ENCODE data around the gene FAM110A. TPM values are rescaled to one million over a fixed set of nuclear protein-coding genes. Genes with fewer than 3 reads are reported as not detected.
A peak's percentile ranks its signal among the peaks of the same experiment; 100 is the strongest.

FAM110A gene
- total and polyA plus RNA-seq, 7 donors = 0.55 to 10.7 (median 2.5) TPM

GRCh38 chr20:834151-834746 lies 734 bp downstream of the FAM110A start:
- intact Hi-C loops (cut with DNase I) = loop anchor here (5.0 to 10.0 kb wide), 2 partner anchors 177 to 281 kb away; partner anchors contain the start of gene PSMF1
- TF ChIP-seq POLR2AphosphoS5 (IDR thresholded peaks at IDR 0.05) (no peak), EP300 (IDR thresholded peaks at IDR 0.05) (no peak), POLR2A (IDR thresholded peaks at IDR 0.05) (no peak), CTCF (IDR thresholded peaks at IDR 0.05) (no peak)
- H3K27ac ChIP-seq = peak overlapping the region in 2 of 4 donors; percentile 70 to 79
- H3K36me3 ChIP-seq = no peaks in the 10 kb centered on the region
- peaks cover 0 to 19% (median 11%) of the 10 kb centered on the region in 4 donors for H3K4me1 ChIP-seq
- WGBS, 2 donors = 6 to 8% methylated on average over 18 of the region's 18 CpGs
- H3K9me3 ChIP-seq = no peaks in the 10 kb centered on the region
- peak overlapping the region; percentile 57 to 91 (median 70) for H3K4me3 ChIP-seq
- DNase-seq = no peak
- H3K27me3 ChIP-seq = no peaks in the 10 kb centered on the region

GRCh38 chr20:835608-836045 lies 2.1 kb downstream of the FAM110A start:
- intact Hi-C loops (cut with DNase I) = loop anchor here (10.0 kb wide), 1 partner anchor 279 kb away; the partner anchor contains the start of gene PSMF1
- Histone ChIP-seq H3K27ac (no peak overlapping the region), H3K9me3 (no peaks in the 10 kb centered on the region), H3K4me1 (peaks cover 0 to 19% (median 11%) of the 10 kb centered on the region in 4 donors), H3K4me3 (no peak overlapping the region), H3K27me3 (peaks cover 0 to 9% (median 8%) of the 10 kb centered on the region in 3 donors), H3K36me3 (no peaks in the 10 kb centered on the region)
- DNase-seq = no peak
- TF ChIP-seq POLR2A (IDR thresholded peaks at IDR 0.05) (no peak), POLR2AphosphoS5 (IDR thresholded peaks at IDR 0.05) (no peak), CTCF (IDR thresholded peaks at IDR 0.05) (no peak), EP300 (IDR thresholded peaks at IDR 0.05) (no peak)
- WGBS, 2 donors = 63 to 72% methylated on average over 2 of the region's 2 CpGs

- no peaks in the 10 kb centered on the region for H3K9me3 ChIP-seq
- intact Hi-C loops (cut with DNase I) = loop anchor here (10.0 kb wide), 1 partner anchor 279 kb away; the partner anchor contains the start of gene PSMF1
These were observed 2.7 kb downstream of the FAM110A start for GRCh38 chr20:836190-836589.

GRCh38 chr20:839015-839414 lies 5.5 kb downstream of the FAM110A start:
- no peaks in the 10 kb centered on the region for H3K36me3 ChIP-seq
- no peak for DNase-seq
- TF ChIP-seq POLR2AphosphoS5 (IDR thresholded peaks at IDR 0.05) (no peak), POLR2A (IDR thresholded peaks at IDR 0.05) (no peak), CTCF (IDR thresholded peaks at IDR 0.05) (no peak), EP300 (IDR thresholded peaks at IDR 0.05) (no peak)
- peaks cover 14 to 35% (median 30%) of the 10 kb centered on the region in 3 donors for H3K27me3 ChIP-seq
- 70 to 95% methylated on average over 5 of the region's 5 CpGs for WGBS, 2 donors
- intact Hi-C loops (cut with DNase I) = loop anchor here (10.0 kb wide), 1 partner anchor 276 kb away; the partner anchor contains the start of gene PSMF1
- H3K9me3 ChIP-seq = no peaks in the 10 kb centered on the region
- H3K27ac ChIP-seq = no peak overlapping the region
- H3K4me3 ChIP-seq = no peak overlapping the region
- peaks cover 0 to 21% (median 19%) of the 10 kb centered on the region in 4 donors for H3K4me1 ChIP-seq

More at GRCh38 chr20:836190-836589, 2.7 kb downstream of the FAM110A start:
- H3K4me1 ChIP-seq = peaks cover 0 to 23% (median 16%) of the 10 kb centered on the region in 4 donors
- TF ChIP-seq POLR2AphosphoS5 (IDR thresholded peaks at IDR 0.05) (no peak), CTCF (IDR thresholded peaks at IDR 0.05) (no peak), POLR2A (IDR thresholded peaks at IDR 0.05) (no peak), EP300 (IDR thresholded peaks at IDR 0.05) (no peak)
- H3K27me3 ChIP-seq = peaks cover 4 to 15% (median 14%) of the 10 kb centered on the region in 3 donors
- no peak for DNase-seq
- no peak overlapping the region for H3K27ac ChIP-seq
- H3K36me3 ChIP-seq = no peaks in the 10 kb centered on the region
- H3K4me3 ChIP-seq = no peak overlapping the region
- 85 to 94% methylated on average over 1 of the region's 1 CpG for WGBS, 2 donors
